ENCODE measurements around the gene RFX5. TPM values are rescaled to one million over a fixed set of nuclear protein-coding genes. Genes with fewer than 3 reads are reported as not detected.

RFX5 gene
- total RNA-seq, 1 donor, result 24.2 TPM

- peak within 1 kb of the TSS; percentile 74 for H3K4me3 ChIP-seq (ENCODE audit: insufficient read depth, low read length)
- no peak for TF ChIP-seq CTCF (IDR thresholded peaks at IDR 0.05; ENCODE audit: extremely low read depth, low read depth, low read length)
- no peaks in the 10 kb centered on the region for H3K9me3 ChIP-seq (ENCODE audit: low read depth, low read length)
- peaks cover 10% of the 10 kb centered on the region for H3K36me3 ChIP-seq (ENCODE audit: insufficient read depth, low read length)
- H2AFZ ChIP-seq (ENCODE audit: low read length), result peak within 1 kb of the TSS; percentile 89
- no peak within 1 kb of the TSS for H3K27ac ChIP-seq (ENCODE audit: low read depth, low read length)
- H3K4me1 ChIP-seq (ENCODE audit: insufficient read depth, low read length), result peaks cover 29% of the 10 kb centered on the region
- peaks cover 8% of the 10 kb centered on the region for H4K20me1 ChIP-seq (ENCODE audit: insufficient read depth, low read length)
- H3K4me2 ChIP-seq (ENCODE audit: insufficient read depth, low read length), result peak within 1 kb of the TSS; percentile 90
- DNase-seq (ENCODE audit: insufficient read length, low spot score, missing footprints), result peak; percentile 96
- no peaks in the 10 kb centered on the region for H3K27me3 ChIP-seq (ENCODE audit: insufficient read depth, low read length)
- H3K79me2 ChIP-seq (ENCODE audit: insufficient read depth, low read length), result no peaks in the 10 kb centered on the region
Observed at GRCh38 chr1:151372058-151372934, 25.2 kb upstream of the RFX5 start, which contains the start of gene SELENBP1. Gene SELENBP1, minus strand, starts transcription at chr1:151372705. Its CDS starts 64 bp downstream, at chr1:151372641.

- H3K4me3 ChIP-seq (ENCODE audit: insufficient read depth, low read length), result peak overlapping the region; percentile 74
- H4K20me1 ChIP-seq (ENCODE audit: insufficient read depth, low read length), result peaks cover 8% of the 10 kb centered on the region
- no peaks in the 10 kb centered on the region for H3K9me3 ChIP-seq (ENCODE audit: low read depth, low read length)
- DNase-seq (ENCODE audit: insufficient read length, low spot score, missing footprints), result peak; percentile 84
- no peaks in the 10 kb centered on the region for H3K79me2 ChIP-seq (ENCODE audit: insufficient read depth, low read length)
- H3K4me2 ChIP-seq (ENCODE audit: insufficient read depth, low read length), result peak overlapping the region; percentile 90
- H2AFZ ChIP-seq (ENCODE audit: low read length), result no peak overlapping the region
- H3K27ac ChIP-seq (ENCODE audit: low read depth, low read length), result no peak overlapping the region
- H3K36me3 ChIP-seq (ENCODE audit: insufficient read depth, low read length), result peaks cover 10% of the 10 kb centered on the region
- no peak for TF ChIP-seq CTCF (IDR thresholded peaks at IDR 0.05; ENCODE audit: extremely low read depth, low read depth, low read length)
- H3K4me1 ChIP-seq (ENCODE audit: insufficient read depth, low read length), result peaks cover 29% of the 10 kb centered on the region
- no peaks in the 10 kb centered on the region for H3K27me3 ChIP-seq (ENCODE audit: insufficient read depth, low read length)
Observed at GRCh38 chr1:151371370-151372057, 24.5 kb upstream of the RFX5 start.

- TF ChIP-seq CTCF (IDR thresholded peaks at IDR 0.05; ENCODE audit: extremely low read depth, low read depth, low read length), result no peak
- no peak overlapping the region for H2AFZ ChIP-seq (ENCODE audit: low read length)
- H4K20me1 ChIP-seq (ENCODE audit: insufficient read depth, low read length), result peaks cover 8% of the 10 kb centered on the region
- H3K79me2 ChIP-seq (ENCODE audit: insufficient read depth, low read length), result no peaks in the 10 kb centered on the region
- H3K4me1 ChIP-seq (ENCODE audit: insufficient read depth, low read length), result peaks cover 29% of the 10 kb centered on the region
- peaks cover 16% of the 10 kb centered on the region for H3K36me3 ChIP-seq (ENCODE audit: insufficient read depth, low read length)
- H3K4me2 ChIP-seq (ENCODE audit: insufficient read depth, low read length), result peak overlapping the region; percentile 36
- H3K9me3 ChIP-seq (ENCODE audit: low read depth, low read length), result no peaks in the 10 kb centered on the region
- DNase-seq (ENCODE audit: insufficient read length, low spot score, missing footprints), result peak; percentile 80
- H3K27ac ChIP-seq (ENCODE audit: low read depth, low read length), result no peak overlapping the region
- H3K27me3 ChIP-seq (ENCODE audit: insufficient read depth, low read length), result no peaks in the 10 kb centered on the region
- H3K4me3 ChIP-seq (ENCODE audit: insufficient read depth, low read length), result no peak overlapping the region
Observed at GRCh38 chr1:151370211-151370911, 23.3 kb upstream of the RFX5 start.
